GDM1 (cell line): ENCODE results near the gene BCKDHB.
A peak's percentile ranks its signal among the peaks of the same experiment; 100 is the strongest.
"Not testable (repeated sequence)": the region's sequence is repeated elsewhere in the genome, so short reads cannot be mapped to it uniquely, and the experiment has no call there.

Experiments used
- DNase-seq: peaks from one replicate; lab custom pipeline; 2025; lab: John Stamatoyannopoulos, UW

BCKDHB gene

GRCh38 chr6:80106418-80107235 lies at the start of gene BCKDHB:
TSS of gene BCKDHB (plus strand) at chr6:80106671. CDS start at chr6:80106694, 23 bp downstream.
- peak; percentile 96 for DNase-seq

- DNase-seq = no peak
These were observed 45.7 kb upstream of the BCKDHB start for GRCh38 chr6:80060774-80061173.

- DNase-seq = not testable (repeated sequence)
These were observed 38.3 kb upstream of the BCKDHB start for GRCh38 chr6:80068146-80068545.

- not testable (repeated sequence) for DNase-seq
These were observed 36.0 kb upstream of the BCKDHB start for GRCh38 chr6:80070431-80070830.

GRCh38 chr6:80077067-80077466 lies 29.4 kb upstream of the BCKDHB start:
- no peak for DNase-seq

GRCh38 chr6:80088637-80089036 lies 17.8 kb upstream of the BCKDHB start:
- no peak for DNase-seq

GRCh38 chr6:80091506-80091905 lies 15.0 kb upstream of the BCKDHB start:
- DNase-seq = no peak

GRCh38 chr6:80094017-80094416 lies 12.5 kb upstream of the BCKDHB start:
- no peak for DNase-seq

GRCh38 chr6:80095600-80095999 lies 10.9 kb upstream of the BCKDHB start:
- no peak for DNase-seq

GRCh38 chr6:80098392-80098791 lies 8.1 kb upstream of the BCKDHB start:
- DNase-seq = no peak

GRCh38 chr6:80104520-80104919 lies 2.0 kb upstream of the BCKDHB start:
- DNase-seq = no peak

GRCh38 chr6:80105972-80106417 lies 476 bp upstream of the BCKDHB start:
- DNase-seq = no peak

- DNase-seq = not testable (repeated sequence)
These were observed 16.1 kb downstream of the BCKDHB start for GRCh38 chr6:80122576-80122975.

- DNase-seq = no peak
These were observed 20.3 kb downstream of the BCKDHB start for GRCh38 chr6:80126657-80127345.

GRCh38 chr6:80129485-80129884 lies 23.0 kb downstream of the BCKDHB start:
- no peak for DNase-seq

- no peak for DNase-seq
These were observed 26.5 kb downstream of the BCKDHB start for GRCh38 chr6:80133020-80133419.

- DNase-seq = no peak
These were observed 27.6 kb downstream of the BCKDHB start for GRCh38 chr6:80134065-80134464.

GRCh38 chr6:80142586-80142985 lies 36.1 kb downstream of the BCKDHB start:
- no peak for DNase-seq

- no peak for DNase-seq
These were observed 37.0 kb downstream of the BCKDHB start for GRCh38 chr6:80143419-80143937.

GRCh38 chr6:80144753-80145315 lies 38.4 kb downstream of the BCKDHB start:
- DNase-seq = no peak

- no peak for DNase-seq
These were observed 39.0 kb downstream of the BCKDHB start for GRCh38 chr6:80145509-80145908.

- DNase-seq = no peak
These were observed 39.5 kb downstream of the BCKDHB start for GRCh38 chr6:80145921-80146320.

- no peak for DNase-seq
These were observed 41.7 kb downstream of the BCKDHB start for GRCh38 chr6:80148220-80148619.
